Bronchus fibroblast of lung (primary cell): Measurements from ENCODE around the gene MT1M. TPM values are rescaled to one million over a fixed set of nuclear protein-coding genes. Genes with fewer than 3 reads are reported as not detected.

Experiments used
- total RNA-seq: library from RNA; depleted of rRNA; stranded (reverse); fragments of >200 nt; gene quantifications from 2 replicates; pipeline ENCODE4 v1.2.3, GENCODE V29; 2015

Gene MT1M
- total RNA-seq = 2.8 and 3.0 TPM in 2 replicates

DNA sequence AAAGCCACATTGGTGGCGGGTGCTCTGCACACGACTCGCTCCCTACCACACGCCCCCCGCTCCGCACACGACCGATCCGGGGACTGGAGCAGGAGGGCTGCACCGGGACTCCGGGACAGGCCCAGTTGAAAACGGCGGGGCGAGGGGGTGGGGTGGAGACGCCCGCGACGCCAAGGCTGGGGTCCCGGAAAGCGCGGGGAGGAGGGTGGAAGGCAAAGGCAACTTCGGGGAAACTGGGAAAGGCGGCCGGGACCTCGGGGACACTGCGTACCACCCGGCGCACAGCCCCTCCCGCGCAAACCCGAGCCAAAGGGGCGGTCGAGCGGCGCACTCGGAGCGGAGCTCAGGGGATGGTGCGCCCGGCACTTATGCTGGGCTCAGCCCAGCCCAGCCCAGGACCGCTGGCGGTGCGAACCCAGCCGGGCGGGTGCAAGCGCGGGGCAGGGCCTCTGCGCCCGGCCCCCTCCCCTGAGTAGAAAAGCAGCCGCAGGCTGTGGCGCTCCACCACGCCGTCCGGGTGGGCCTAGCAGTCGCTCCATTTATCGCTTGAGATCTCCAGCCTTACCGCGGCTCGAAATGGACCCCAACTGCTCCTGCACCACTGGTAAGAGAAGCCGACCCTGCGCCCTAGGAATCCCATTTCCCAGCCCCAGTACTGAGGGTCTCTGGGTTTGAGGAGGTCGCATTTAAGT lies at the start of gene MT1M:
TSS of gene MT1M (plus strand) at position 504 of the 692 bp plus-strand sequence. CDS start at position 577, 73 bp downstream.

DNA sequence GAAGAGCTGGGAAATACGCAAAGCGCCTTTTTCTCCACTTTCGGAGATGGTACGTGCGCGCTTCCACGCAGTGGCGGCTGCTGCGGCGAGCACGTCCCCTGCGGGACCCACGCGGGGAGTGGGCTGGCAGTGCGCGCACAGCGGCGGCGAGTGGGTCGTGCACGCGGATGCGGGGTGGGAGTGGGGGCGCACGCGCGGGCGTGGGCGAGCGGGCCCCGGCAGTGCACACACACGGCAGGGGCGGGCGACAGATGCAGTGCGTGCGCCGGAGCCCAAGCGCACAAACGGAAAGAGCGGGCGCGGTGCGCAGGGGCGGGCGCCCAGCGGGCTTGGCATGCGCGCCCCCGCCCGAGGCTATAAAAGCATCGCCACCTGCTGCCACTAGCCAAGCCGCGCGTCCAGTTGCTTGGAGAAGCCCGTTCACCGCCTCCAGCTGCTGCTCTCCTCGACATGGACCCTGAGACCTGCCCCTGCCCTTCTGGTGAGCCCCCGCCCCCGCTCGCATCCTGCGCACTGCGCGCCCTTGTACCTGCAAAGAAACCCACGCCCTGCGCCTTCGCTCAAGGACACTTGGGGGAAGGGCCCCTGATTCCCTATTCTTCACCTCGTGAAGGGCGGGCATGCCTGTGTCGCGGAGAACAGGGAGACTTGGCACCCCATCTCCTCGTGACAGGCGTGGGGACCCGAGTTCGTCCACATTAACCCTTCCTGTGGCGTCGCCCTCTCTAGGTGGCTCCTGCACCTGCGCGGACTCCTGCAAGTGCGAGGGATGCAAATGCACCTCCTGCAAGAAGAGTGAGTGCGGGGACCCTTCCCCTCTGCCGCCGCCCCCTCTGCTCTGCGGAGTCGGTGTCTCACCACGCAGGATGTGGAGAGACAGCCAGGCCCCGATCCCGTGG lies 43.1 kb upstream of the MT1M start, which contains the start of gene MT3:
TSS of gene MT3 (plus strand) at position 388 of the 899 bp plus-strand sequence. CDS start at position 451, 63 bp downstream.

DNA sequence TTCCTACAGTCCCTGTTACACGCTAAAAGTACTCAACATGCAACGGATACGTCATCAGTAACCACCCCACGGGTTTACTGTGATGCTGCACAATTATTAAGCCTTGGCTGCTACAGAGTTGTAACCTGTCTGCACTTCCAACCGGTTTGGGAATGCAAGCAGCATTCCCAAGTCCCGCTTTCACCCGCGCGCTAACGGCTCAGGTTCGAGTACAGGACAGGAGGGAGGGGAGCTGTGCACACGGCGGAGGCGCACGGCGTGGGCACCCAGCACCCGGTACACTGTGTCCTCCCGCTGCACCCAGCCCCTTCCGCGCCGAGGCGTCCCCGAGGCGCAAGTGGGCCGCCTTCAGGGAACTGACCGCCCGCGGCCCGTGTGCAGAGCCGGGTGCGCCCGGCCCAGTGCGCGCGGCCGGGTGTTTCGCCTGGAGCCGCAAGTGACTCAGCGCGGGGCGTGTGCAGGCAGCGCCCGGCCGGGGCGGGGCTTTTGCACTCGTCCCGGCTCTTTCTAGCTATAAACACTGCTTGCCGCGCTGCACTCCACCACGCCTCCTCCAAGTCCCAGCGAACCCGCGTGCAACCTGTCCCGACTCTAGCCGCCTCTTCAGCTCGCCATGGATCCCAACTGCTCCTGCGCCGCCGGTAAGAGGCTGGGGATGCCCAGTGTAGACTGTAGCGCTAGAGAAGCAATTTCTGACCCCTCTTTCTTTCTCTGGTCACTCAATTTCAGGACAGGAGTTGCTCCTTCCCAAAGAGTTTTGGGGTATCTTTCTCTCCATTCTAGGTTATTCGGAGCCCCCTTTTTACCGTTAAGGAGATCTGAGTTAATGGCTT lies 24.2 kb upstream of the MT1M start, which contains the start of gene MT2A:
TSS of gene MT2A (plus strand) at position 542 of the 833 bp plus-strand sequence. CDS start at position 614, 72 bp downstream.

DNA sequence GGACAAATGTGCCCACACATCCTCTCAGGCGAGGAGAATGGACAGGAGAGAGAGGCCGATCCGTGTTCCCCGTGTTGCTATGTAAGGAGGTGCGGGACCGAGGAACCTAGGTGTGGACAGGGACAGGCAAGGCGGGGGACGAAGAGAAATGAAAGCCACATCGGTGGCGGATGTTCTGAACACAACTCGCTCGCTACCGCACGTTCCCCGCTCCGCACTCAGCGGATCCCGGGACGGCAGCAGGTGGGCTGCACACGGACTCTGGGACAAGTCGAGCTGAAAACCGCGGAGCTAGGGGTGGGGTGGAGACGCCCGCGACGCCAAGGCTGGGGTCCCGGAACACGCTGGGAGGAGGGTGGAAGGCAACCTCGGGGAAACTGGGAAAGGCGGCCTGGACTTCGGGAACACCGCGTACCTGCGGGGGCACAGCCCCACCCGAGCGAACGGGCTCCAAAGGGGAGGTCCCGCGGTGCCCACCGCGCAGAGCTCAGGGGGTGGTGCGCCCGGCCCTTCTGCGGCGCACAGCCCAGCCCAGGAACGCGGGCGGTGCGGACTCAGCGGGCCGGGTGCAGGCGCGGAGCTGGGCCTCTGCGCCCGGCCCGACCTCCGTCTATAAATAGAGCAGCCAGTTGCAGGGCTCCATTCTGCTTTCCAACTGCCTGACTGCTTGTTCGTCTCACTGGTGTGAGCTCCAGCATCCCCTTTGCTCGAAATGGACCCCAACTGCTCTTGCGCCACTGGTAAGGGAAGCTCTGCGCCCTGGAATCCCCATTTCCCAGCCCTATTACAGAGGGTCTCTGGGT lies 7.1 kb upstream of the MT1M start, which contains the start of gene MT1E:
TSS of gene MT1E (plus strand) at position 642 of the 803 bp plus-strand sequence. CDS start at position 713, 71 bp downstream.

DNA sequence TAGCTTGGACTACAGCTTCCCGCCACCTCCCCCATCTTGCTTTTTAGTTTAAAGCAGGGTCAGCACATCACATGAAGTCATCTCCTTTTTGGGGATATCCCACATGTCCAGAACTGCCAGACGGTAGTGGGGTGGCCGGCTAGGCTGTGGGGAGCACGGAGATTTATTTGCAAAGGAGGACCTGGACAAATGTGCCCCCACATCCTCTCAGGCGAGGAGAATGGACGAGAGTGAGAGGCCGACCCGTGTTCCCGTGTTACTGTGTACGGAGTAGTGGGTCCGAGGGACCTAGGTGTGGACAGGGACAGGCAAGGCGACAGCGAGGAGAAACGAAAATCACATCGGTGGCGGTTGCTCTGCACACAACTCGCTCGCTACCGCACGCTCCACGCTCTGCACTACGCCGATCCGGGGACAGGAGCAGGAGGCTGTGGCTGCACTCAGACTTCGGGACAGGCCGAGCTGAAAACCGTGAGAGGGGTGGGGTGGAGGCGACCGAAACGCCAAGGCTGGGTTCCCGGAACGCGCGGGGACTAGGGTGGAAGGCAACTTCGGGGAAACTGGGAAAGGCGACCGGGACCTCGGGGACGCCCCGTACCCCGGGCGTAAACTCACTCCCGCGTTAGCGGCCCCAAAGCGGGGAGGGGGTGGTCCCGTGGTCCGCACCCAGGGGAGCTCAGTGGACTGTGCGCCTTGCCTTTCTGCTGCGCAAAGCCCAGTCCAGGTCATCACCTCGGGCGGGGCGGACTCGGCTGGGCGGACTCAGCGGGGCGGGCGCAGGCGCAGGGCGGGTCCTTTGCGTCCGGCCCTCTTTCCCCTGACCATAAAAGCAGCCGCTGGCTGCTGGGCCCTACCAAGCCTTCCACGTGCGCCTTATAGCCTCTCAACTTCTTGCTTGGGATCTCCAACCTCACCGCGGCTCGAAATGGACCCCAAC lies 5.6 kb downstream of the MT1M start, which contains the start of gene MT1A:
TSS of gene MT1A (plus strand) at position 853 of the 937 bp plus-strand sequence. CDS start at position 926, 73 bp downstream.

DNA sequence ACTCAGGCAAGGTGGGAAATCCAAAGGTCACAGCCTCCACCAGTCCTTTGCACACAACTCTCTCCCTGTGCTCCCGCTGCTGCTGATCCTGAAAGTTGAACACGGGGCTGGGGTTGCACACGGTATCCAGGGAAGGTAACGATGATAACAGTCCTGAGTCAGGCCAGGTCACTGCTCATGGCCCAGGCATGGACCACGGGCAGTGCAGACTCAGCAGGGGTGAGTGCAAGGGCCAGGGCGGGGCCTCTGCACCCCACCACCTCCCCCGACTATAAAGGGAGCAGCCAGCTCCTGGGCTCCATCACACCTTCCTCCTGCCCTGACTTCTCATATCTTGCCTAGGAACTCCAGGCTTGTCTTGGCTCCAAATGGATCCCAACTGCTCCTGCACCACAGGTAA lies 19.1 kb downstream of the MT1M start, which contains the start of gene MT1B:
TSS of gene MT1B (plus strand) at position 301 of the 400 bp plus-strand sequence. CDS start at position 369, 68 bp downstream.

DNA sequence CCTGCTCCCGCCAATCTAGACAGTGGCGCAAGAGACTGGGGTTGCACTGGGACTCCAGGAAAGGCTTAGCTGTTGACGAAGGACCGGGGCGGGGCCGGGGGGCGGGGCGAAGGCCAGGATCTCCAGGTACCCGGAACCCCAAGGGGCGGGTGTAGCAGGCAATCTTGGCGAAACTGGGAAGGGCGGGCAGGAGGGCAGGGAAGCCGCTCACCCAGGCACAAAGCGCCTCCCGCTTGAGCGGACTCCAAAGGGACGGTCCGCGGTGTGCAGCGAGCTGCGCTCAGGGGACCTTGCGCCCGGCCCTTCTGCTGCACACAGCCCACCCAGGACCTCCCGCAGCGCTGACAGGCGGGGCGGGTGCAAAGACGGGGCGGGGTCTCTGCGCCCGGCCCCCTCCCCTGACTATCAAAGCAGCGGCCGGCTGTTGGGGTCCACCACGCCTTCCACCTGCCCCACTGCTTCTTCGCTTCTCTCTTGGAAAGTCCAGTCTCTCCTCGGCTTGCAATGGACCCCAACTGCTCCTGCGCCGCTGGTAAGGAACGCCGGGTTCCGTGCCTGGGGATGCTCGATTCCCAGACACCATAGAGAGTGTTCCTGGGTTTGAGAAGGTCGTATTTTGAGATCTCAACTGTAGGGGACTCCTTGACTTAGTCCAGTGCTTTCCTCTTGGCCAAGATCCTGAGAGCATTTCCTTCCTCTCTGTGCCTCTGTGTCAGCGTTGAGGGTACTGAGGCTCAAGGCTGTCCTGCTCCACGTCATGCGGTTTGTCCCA lies 25.3 kb downstream of the MT1M start, which contains the start of gene MT1F:
TSS of gene MT1F (plus strand) at position 405 of the 772 bp plus-strand sequence. CDS start at position 505, 100 bp downstream.

DNA sequence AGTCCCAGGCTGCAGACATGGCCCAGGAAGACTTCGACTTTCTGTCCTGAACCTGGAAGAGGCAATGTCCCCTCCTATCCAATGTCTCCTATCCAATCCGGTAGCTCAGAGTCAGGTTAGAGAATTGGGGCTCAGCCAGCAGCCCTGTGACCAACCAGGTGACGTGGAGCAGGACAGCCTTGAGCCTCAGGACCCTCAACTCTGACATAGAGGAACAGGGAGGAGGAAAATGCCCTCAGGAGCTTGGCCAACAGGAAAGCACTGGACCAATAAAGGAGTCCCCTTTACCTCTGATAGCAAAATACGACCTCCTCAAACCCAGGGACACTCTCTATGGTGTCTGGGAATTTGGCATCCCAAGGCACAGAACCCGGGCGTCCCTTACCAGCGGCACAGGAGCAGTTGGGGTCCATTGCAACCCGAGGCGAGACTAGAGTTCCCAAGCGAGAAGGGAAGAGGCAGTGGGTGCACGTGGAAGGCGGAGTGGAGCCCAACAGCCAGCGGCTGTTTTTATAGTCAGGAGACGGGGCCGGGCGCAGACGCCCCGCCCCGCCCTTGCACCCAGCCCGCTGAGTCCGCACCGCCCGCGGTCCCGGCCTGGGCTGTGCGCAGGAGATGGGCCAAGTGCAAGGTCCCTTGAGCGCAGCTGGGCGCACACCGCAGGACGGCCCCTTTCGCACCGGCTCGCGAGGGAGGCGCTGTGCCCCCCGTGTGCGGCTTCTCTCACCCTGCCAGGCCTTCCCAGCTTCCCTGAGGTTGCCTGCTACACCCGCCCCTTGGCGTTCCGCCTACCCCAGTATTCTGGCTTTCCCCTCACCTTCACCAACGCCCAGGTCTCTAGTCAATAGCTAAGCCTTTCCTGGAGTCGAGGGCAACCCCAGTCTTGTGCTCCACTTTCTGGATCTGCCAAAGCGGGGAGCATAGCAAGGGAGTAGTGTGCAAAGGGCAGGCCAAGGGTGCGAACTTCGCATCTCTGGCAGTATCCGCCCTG lies 35.4 kb downstream of the MT1M start, which contains the start of gene MT1G:
TSS of gene MT1G (minus strand) at position 485 of the 991 bp plus-strand sequence. CDS start at position 413, 72 bp downstream.

DNA sequence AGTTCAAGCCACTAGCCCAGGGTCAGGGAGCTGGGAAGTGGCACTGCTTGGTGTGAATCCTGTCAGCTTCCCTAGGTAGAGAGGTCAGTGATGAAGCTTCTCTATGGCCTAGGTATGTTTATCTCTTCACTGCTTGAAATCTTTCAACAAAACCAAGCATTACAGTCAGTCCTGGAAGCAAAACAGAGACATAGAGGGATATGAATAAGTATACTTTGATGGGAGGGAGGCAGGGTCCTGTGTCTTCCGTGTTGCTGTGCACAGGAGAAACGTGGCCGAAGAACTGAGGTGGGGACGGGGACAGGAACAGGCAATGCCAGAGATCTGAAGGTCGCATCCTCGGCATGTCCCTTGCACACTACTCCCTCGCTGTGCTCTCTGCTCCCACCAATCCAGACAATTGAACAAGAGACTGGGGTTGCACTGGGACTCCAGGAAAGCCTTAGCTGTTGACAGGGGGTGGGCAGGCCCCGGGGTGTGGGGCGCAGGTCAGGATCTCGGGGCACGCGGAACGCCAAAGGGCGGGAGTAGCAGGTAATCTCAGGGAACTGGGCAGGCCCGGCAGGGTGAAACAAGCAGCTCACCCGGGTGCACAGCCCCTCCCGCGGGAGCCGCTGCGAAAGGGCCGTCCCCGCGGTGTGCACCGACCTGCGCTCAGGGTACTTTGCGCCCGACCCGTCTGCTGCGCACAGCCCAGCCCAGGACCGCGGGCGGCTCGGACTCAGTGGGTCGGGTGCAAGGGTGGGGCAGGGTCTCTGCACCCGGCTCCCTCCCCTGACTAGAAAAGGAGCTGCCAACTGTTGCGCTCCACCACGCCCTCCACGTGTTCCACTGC lies 36.8 kb downstream of the MT1M start, which contains the start of gene MT1H:
TSS of gene MT1H (plus strand) at position 810 of the 835 bp plus-strand sequence. CDS start 71 bp downstream, outside the sequence.

DNA sequence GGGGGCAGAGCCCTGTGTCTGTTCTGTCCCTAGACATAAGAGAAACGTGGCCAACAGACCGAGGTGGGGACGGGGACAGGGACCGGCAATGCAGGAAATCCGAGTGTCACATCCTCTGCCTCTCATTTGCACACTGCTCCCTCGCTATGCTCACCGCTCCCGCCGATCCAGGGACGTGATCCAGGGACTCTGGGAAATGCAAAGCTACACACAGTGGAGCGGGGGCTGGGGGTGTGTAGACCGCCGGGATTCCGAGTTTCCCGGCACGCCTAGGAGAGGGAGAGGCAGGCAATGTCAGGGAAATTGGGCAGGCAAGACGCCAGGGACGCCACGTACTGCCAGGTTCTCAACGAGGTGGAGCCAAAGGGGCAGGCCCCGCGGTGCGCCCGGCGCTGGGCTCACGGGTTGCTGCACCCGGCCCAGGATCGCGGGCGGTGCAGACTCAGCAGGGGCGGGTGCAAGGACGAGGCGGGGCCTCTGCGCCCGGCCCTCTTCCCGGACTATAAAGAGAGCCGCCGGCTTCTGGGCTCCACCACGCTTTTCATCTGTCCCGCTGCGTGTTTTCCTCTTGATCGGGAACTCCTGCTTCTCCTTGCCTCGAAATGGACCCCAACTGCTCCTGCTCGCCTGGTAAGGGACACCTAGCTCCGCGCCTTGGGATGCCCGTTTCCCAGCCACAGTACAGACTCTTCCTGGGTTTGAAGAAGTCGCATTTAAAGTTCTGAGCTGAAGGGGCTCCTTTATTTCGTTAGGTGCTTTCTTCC lies 49.7 kb downstream of the MT1M start, which contains the start of gene MT1X:
TSS of gene MT1X (plus strand) at position 532 of the 764 bp plus-strand sequence. CDS start at position 603, 71 bp downstream.

Other genes starting within 250 kb of the MT1M start
- gene AMFR, start 207.1 kb upstream of the MT1M start, total RNA-seq = 98.6 and 104 TPM in 2 replicates
- 52.3 and 58.8 TPM in 2 replicates for gene NUDT21, start 181.3 kb upstream of the MT1M start, total RNA-seq
- 31.8 and 37.2 TPM in 2 replicates for gene OGFOD1, start 181.1 kb upstream of the MT1M start, total RNA-seq
- gene BBS2, start 112.6 kb upstream of the MT1M start, total RNA-seq = 29.9 and 31.2 TPM in 2 replicates
- gene MT4, start 67.6 kb upstream of the MT1M start, total RNA-seq = not detected in 2 replicates
- not detected in 2 replicates for gene MT3, start 43.1 kb upstream of the MT1M start, total RNA-seq
- gene MT2A, start 24.1 kb upstream of the MT1M start, total RNA-seq = 613 and 722 TPM in 2 replicates
- 213 TPM in 2 replicates for gene MT1E, start 6.9 kb upstream of the MT1M start, total RNA-seq
- 23.9 and 27.7 TPM in 2 replicates for gene MT1A, start 6.0 kb downstream of the MT1M start, total RNA-seq
- gene MT1B, start 19.2 kb downstream of the MT1M start, total RNA-seq = not detected in 2 replicates
- 0.15 TPM in 1 of 2 replicates, not detected in the other for gene MT1F, start 25.3 kb downstream of the MT1M start, total RNA-seq
- gene MT1G, start 35.4 kb downstream of the MT1M start, total RNA-seq = 1.6 TPM in 1 of 2 replicates, not detected in the other
- gene MT1H, start 37.2 kb downstream of the MT1M start, total RNA-seq = not detected in 2 replicates
- gene MT1X, start 49.8 kb downstream of the MT1M start, total RNA-seq = 30.9 and 62.4 TPM in 2 replicates
- gene NUP93, start 97.5 kb downstream of the MT1M start, total RNA-seq = 73.3 and 81.0 TPM in 2 replicates
- gene SLC12A3, start 232.5 kb downstream of the MT1M start, total RNA-seq = not detected in 2 replicates